SKM-1 (cell line): ENCODE data around the gene PUS7L.
"Not testable (repeated sequence)": the region's sequence is repeated elsewhere in the genome, so short reads cannot be mapped to it uniquely, and the experiment has no call there.

Source experiments
- DNase-seq: peaks from one replicate; lab custom pipeline; 2025; ENCODE audit not compliant: unreplicated experiment; lab: John Stamatoyannopoulos, UW

The PUS7L gene

GRCh38 chr12:43751360-43751759 is 7.2 kb downstream of the PUS7L start:
- not testable (repeated sequence) for DNase-seq

GRCh38 chr12:43750814-43751213 is 7.8 kb downstream of the PUS7L start:
- no peak for DNase-seq

- no peak for DNase-seq
Observed at GRCh38 chr12:43749016-43749415, 9.6 kb downstream of the PUS7L start.

GRCh38 chr12:43744826-43745225 is 13.8 kb downstream of the PUS7L start:
- no peak for DNase-seq

GRCh38 chr12:43742106-43742505 is 16.5 kb downstream of the PUS7L start:
- DNase-seq: no peak

- no peak for DNase-seq
Observed at GRCh38 chr12:43740511-43741100, 18.0 kb downstream of the PUS7L start.

- DNase-seq: no peak
Observed at GRCh38 chr12:43737646-43738045, 20.9 kb downstream of the PUS7L start.

GRCh38 chr12:43736927-43737440 is 21.6 kb downstream of the PUS7L start:
- no peak for DNase-seq

GRCh38 chr12:43733687-43734086 is 24.9 kb downstream of the PUS7L start:
- DNase-seq: no peak

- DNase-seq: no peak
Observed at GRCh38 chr12:43730283-43730682, 28.3 kb downstream of the PUS7L start.

GRCh38 chr12:43728698-43729097 is 29.9 kb downstream of the PUS7L start:
- no peak for DNase-seq

- no peak for DNase-seq
Observed at GRCh38 chr12:43728117-43728516, 30.5 kb downstream of the PUS7L start.

GRCh38 chr12:43723134-43723533 is 35.5 kb downstream of the PUS7L start:
- no peak for DNase-seq

GRCh38 chr12:43722621-43723020 is 36.0 kb downstream of the PUS7L start:
- no peak for DNase-seq

GRCh38 chr12:43711348-43711747 is 47.2 kb downstream of the PUS7L start:
- no peak for DNase-seq

GRCh38 chr12:43703772-43704171 is 54.8 kb downstream of the PUS7L start:
- not testable (repeated sequence) for DNase-seq

- not testable (repeated sequence) for DNase-seq
Observed at GRCh38 chr12:43701194-43701593, 57.4 kb downstream of the PUS7L start.

- DNase-seq: no peak
Observed at GRCh38 chr12:43696154-43696553, 62.4 kb downstream of the PUS7L start.

GRCh38 chr12:43694879-43695278 is 63.7 kb downstream of the PUS7L start:
- no peak for DNase-seq

- no peak for DNase-seq
Observed at GRCh38 chr12:43692064-43692463, 66.5 kb downstream of the PUS7L start.

- DNase-seq: not testable (repeated sequence)
Observed at GRCh38 chr12:43685491-43685890, 73.1 kb downstream of the PUS7L start.

- no peak for DNase-seq
Observed at GRCh38 chr12:43676183-43676813, 82.3 kb downstream of the PUS7L start.
